IPS-18a (cell line): ENCODE data around the gene YARS2.
"Not testable (repeated sequence)": the region's sequence is repeated elsewhere in the genome, so short reads cannot be mapped to it uniquely, and the experiment has no call there.

Source experiments
- H3K27ac ChIP-seq: one replicate; pipeline ENCODE4 v1.5.1; 2013; ENCODE audit warnings: low read length
- H3K27me3 ChIP-seq: one replicate; pipeline ENCODE4 v1.6.1; 2013; ENCODE audit warnings: mild to moderate bottlenecking, low read length; ENCODE audit not compliant: control insufficient read depth, insufficient read depth
- H3K36me3 ChIP-seq: one replicate; pipeline ENCODE4 v1.6.1; 2013; ENCODE audit warnings: low read depth, low read length; ENCODE audit not compliant: control insufficient read depth
- H3K4me1 ChIP-seq: one replicate; pipeline ENCODE4 v1.6.1; 2013; ENCODE audit warnings: low read depth, low read length; ENCODE audit not compliant: control insufficient read depth
- H3K4me3 ChIP-seq: one replicate; pipeline ENCODE4 v1.5.1; 2013; ENCODE audit warnings: low read length
- H3K9ac ChIP-seq: one replicate; pipeline ENCODE4 v1.6.1; 2013; ENCODE audit warnings: mild to moderate bottlenecking, low read length, moderate library complexity
- H3K9me3 ChIP-seq: one replicate; pipeline ENCODE4 v1.6.1; 2013; ENCODE audit warnings: low read depth, low read length; ENCODE audit not compliant: control insufficient read depth

The YARS2 gene

DNA sequence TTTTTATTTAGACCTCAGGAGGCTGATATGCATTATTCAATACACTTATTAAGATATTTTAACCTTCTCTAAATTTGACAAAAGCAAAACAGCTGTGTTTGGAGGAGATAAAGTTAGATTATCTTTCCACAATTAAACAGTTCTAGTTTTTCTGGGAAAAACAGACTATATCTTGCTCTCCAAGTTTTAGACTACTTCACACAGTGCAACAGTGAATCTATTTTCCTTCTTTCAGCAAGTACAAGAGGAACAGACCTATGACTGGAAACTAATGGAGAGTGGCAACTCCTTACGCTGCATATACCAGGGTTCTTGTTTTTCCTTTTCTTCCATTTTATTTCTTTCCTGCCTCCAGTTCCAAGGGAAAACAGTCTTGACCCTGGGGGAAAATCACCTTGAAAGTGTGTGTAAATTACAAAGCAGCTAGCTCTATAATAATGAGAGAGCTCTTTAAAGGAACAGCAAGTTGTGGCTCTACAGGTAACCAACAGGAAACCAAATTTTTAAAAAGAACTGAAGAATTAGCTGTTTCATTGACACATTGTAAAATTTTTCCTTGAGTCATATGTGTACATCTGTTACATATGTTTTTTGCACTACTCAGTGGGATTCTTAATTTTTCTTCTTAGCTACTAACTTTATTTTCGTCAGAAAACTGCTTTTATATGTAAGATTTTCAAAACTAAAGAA, 49.2 kb downstream of the YARS2 start:
- Histone ChIP-seq H3K27me3 (no peaks in the 10 kb centered on the region), H3K4me3 (no peak overlapping the region), H3K9ac (no peak overlapping the region), H3K9me3 (no peaks in the 10 kb centered on the region), H3K27ac (no peak overlapping the region), H3K36me3 (peaks cover 36% of the 10 kb centered on the region), H3K4me1 (no peaks in the 10 kb centered on the region)

DNA sequence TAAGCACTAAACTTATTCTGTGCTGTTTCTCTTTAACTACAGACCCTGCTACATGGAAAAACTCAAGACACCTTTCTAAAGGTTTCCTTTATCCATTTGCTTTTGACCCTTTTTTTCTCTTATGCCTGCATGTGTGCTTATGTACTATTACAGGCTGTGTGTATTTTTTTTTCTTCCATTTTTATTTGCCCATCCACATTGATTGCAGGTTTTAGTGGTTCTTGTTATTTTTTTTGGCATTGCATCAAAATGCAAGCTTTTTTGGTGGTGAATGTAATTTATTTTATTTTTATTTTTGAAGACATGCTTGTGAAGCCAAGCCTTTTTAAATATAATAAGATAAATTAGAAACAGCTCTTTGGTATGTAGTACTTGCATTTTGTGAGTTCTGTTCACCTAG, 49.9 kb downstream of the YARS2 start:
- H3K4me3 ChIP-seq, result no peak overlapping the region
- no peaks in the 10 kb centered on the region for H3K27me3 ChIP-seq
- H3K4me1 ChIP-seq, result no peaks in the 10 kb centered on the region
- no peak overlapping the region for H3K27ac ChIP-seq
- H3K9ac ChIP-seq, result no peak overlapping the region
- peaks cover 29% of the 10 kb centered on the region for H3K36me3 ChIP-seq
- H3K9me3 ChIP-seq, result no peaks in the 10 kb centered on the region

DNA sequence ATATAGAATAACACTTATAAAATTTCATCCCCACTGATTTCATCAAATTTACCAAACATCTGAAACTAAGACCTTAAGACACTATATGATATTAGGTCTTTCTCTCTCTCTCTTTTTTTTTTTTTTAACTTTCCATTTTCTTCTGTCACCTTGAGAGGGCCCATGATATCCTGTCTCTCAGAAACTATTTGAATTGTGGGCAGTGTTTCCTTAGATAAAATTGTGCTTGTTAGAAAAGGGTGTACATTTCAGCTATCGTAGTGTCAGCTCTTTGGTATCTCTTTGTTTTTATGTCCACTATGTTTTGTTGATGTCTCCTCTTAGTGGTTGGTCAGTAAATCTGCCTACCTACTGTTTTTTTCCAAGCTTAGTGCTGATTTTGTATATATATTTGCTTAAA, 52.8 kb downstream of the YARS2 start:
- H3K9ac ChIP-seq, result no peak overlapping the region
- no peak overlapping the region for H3K27ac ChIP-seq
- H3K4me3 ChIP-seq, result no peak overlapping the region
- peaks cover 12% of the 10 kb centered on the region for H3K36me3 ChIP-seq
- H3K4me1 ChIP-seq, result peaks cover 3% of the 10 kb centered on the region
- no peaks in the 10 kb centered on the region for H3K9me3 ChIP-seq
- H3K27me3 ChIP-seq, result no peaks in the 10 kb centered on the region

GRCh38 chr12:32702473-32702872, 53.2 kb downstream of the YARS2 start:
- no peaks in the 10 kb centered on the region for H3K9me3 ChIP-seq
- H3K36me3 ChIP-seq, result peaks cover 12% of the 10 kb centered on the region
- peaks cover 3% of the 10 kb centered on the region for H3K4me1 ChIP-seq
- no peak overlapping the region for H3K27ac ChIP-seq
- no peak overlapping the region for H3K9ac ChIP-seq
- no peak overlapping the region for H3K4me3 ChIP-seq
- H3K27me3 ChIP-seq, result no peaks in the 10 kb centered on the region

DNA sequence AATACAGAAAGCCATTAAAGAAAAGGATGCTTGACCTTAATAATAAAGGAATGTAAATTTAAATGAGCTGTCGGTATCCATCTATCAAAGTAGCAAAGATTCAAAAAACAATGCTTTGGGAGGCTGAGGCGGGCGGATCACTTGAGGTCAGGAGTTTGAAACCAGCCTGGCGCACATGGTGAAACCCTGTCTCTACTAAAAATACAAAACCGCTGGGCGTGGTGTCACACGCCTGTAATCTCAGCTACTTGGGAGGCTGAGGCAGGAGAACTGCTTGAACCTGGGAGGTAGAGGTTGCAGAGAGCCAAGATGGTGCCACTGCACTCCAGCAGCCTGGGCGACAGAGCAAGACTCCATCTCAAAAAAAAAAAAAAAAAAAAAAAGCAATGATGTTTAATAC, 56.3 kb downstream of the YARS2 start:
- not testable (repeated sequence) for H3K9me3 ChIP-seq, H3K4me3 ChIP-seq, H3K9ac ChIP-seq, H3K27ac ChIP-seq, H3K36me3 ChIP-seq, H3K27me3 ChIP-seq, H3K4me1 ChIP-seq

DNA sequence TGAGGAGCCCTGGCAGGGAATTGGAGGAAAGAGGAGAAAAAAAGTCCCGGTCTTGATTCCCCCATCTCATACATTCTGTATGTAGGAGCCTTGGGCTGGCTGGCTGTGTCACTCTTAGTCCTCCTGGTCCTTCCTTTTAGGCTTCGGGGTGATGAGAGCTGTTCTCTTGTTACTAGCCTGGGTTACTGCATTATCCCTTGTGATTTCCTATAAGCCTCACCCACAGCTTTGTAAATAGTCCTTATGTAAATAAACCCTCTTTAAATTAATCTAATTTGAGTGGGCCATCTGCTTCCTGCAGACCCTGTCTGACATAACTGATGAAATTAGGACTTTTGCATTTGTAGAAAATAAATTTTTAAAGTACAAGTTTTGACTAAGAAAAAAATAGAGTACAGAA, 57.4 kb downstream of the YARS2 start:
- Histone ChIP-seq H3K4me3 (no peak overlapping the region), H3K4me1 (peaks cover 3% of the 10 kb centered on the region), H3K9me3 (peaks cover 3% of the 10 kb centered on the region), H3K27me3 (no peaks in the 10 kb centered on the region), H3K9ac (no peak overlapping the region), H3K27ac (no peak overlapping the region), H3K36me3 (peaks cover 6% of the 10 kb centered on the region)

- H3K9ac ChIP-seq, result no peak overlapping the region
- H3K4me1 ChIP-seq, result peaks cover 3% of the 10 kb centered on the region
- H3K4me3 ChIP-seq, result no peak overlapping the region
- H3K27me3 ChIP-seq, result no peaks in the 10 kb centered on the region
- H3K27ac ChIP-seq, result no peak overlapping the region
- H3K9me3 ChIP-seq, result peaks cover 3% of the 10 kb centered on the region
- H3K36me3 ChIP-seq, result peaks cover 2% of the 10 kb centered on the region
These were observed 58.3 kb downstream of the YARS2 start for GRCh38 chr12:32697445-32697844.
